Trophoblast cell (in vitro differentiated cells and primary cell): Measurements from ENCODE around the gene EIF4EBP3.

ENCODE experiments used
- DNase-seq, 2 donors: peaks; one replicate each; pipeline ENCODE4 v3.0.0-alpha.2; 2016
- H2AFZ ChIP-seq: 2 replicates; pipeline ENCODE4 v1.6.1; 2013; ENCODE audit warnings: low read length, moderate library complexity, mild to moderate bottlenecking; ENCODE audit not compliant: insufficient read depth, poor library complexity
- H2AK5ac ChIP-seq: 2 replicates; pipeline ENCODE4 v1.6.1; 2013; ENCODE audit warnings: mild to moderate bottlenecking, low read length
- H2BK120ac ChIP-seq: 2 replicates; pipeline ENCODE4 v1.6.1; 2013; ENCODE audit warnings: low read length, mild to moderate bottlenecking, moderate library complexity; ENCODE audit not compliant: insufficient read depth, poor library complexity
- H2BK12ac ChIP-seq: 2 replicates; pipeline ENCODE4 v1.6.1; 2013; ENCODE audit warnings: mild to moderate bottlenecking, low read length, moderate library complexity
- H2BK5ac ChIP-seq: 2 replicates; pipeline ENCODE4 v1.6.1; 2013; ENCODE audit warnings: low read length, low read depth, moderate library complexity, mild to moderate bottlenecking; ENCODE audit not compliant: poor library complexity
- H3K14ac ChIP-seq: 2 replicates; pipeline ENCODE4 v1.6.1; 2013; ENCODE audit warnings: mild to moderate bottlenecking, low read length
- H3K18ac ChIP-seq: 2 replicates; pipeline ENCODE4 v1.6.1; 2013; ENCODE audit warnings: mild to moderate bottlenecking, low read length
- H3K23ac ChIP-seq: 2 replicates; pipeline ENCODE4 v1.6.1; 2013; ENCODE audit warnings: low read length
- H3K27ac ChIP-seq: 2 replicates; pipeline ENCODE4 v1.5.1; 2013; ENCODE audit warnings: low read depth, mild to moderate bottlenecking, inconsistent platforms, low read length, moderate library complexity
- H3K27me3 ChIP-seq: 2 replicates; pipeline ENCODE4 v1.6.1; 2013; ENCODE audit warnings: inconsistent platforms, mild to moderate bottlenecking, low read length, moderate library complexity; ENCODE audit not compliant: insufficient read depth
- H3K36me3 ChIP-seq, 2 experiments: 1 replicate in 1 of 2; 2 replicates in 1 of 2; pipeline ENCODE4 v1.6.1; 2013; ENCODE audit warnings: low read length in 2 of 2, mild to moderate bottlenecking in 2 of 2, moderate library complexity in 1 of 2; ENCODE audit not compliant: insufficient read depth in 2 of 2, control insufficient read depth in 1 of 2
- H3K4ac ChIP-seq: 2 replicates; pipeline ENCODE4 v1.6.1; 2013; ENCODE audit warnings: low read depth, mild to moderate bottlenecking, low read length, moderate library complexity
- H3K4me1 ChIP-seq, 2 experiments: 1 replicate in 1 of 2; 2 replicates in 1 of 2; pipeline ENCODE4 v1.6.1; 2013; ENCODE audit warnings: low read length in 2 of 2, mild to moderate bottlenecking in 2 of 2, moderate library complexity in 1 of 2; ENCODE audit not compliant: insufficient read depth in 2 of 2, control insufficient read depth in 1 of 2
- H3K4me2 ChIP-seq: 2 replicates; pipeline ENCODE4 v1.6.1; 2013; ENCODE audit warnings: inconsistent platforms, mild to moderate bottlenecking, low read length, moderate library complexity
- H3K4me3 ChIP-seq: 2 replicates; pipeline ENCODE4 v1.5.1; 2013; ENCODE audit warnings: mild to moderate bottlenecking, low read depth, low read length, inconsistent platforms
- H3K79me1 ChIP-seq: one replicate; pipeline ENCODE4 v1.6.1; 2013; ENCODE audit warnings: low read length
- H3K79me2 ChIP-seq: 2 replicates; pipeline ENCODE4 v1.6.1; 2013; ENCODE audit warnings: low read length, mild to moderate bottlenecking; ENCODE audit not compliant: control insufficient read depth, insufficient read depth, poor library complexity
- H3K9ac ChIP-seq: 2 replicates; pipeline ENCODE4 v1.6.1; 2013; ENCODE audit warnings: mild to moderate bottlenecking, low read length
- H3K9me3 ChIP-seq: 2 replicates; pipeline ENCODE4 v1.6.1; 2013; ENCODE audit warnings: low read depth, mild to moderate bottlenecking, control low read depth, inconsistent platforms, low read length; ENCODE audit not compliant: insufficient read depth
- H4K12ac ChIP-seq: 2 replicates; pipeline ENCODE4 v1.6.1; 2013; ENCODE audit warnings: low read depth, mild to moderate bottlenecking, low read length, moderate library complexity
- H4K8ac ChIP-seq: 2 replicates; pipeline ENCODE4 v1.6.1; 2013; ENCODE audit warnings: low read depth, mild to moderate bottlenecking, low read length, moderate library complexity
- H4K91ac ChIP-seq: one replicate; pipeline ENCODE4 v1.6.1; 2013; ENCODE audit warnings: low read depth, mild to moderate bottlenecking, low read length, moderate library complexity
- WGBS: extraction: QIAGEN DNeasy Blood & Tissue Kit; methylation state at CpG from one replicate; pipeline ENCODE4 v1.1.7; 2013; ENCODE audit warnings: missing lambda C conversion rate; ENCODE audit not compliant: insufficient read length, insufficient coverage; ENCODE audit errors: extremely low coverage; 5-methylcytosine and 5-hydroxymethylcytosine counted together

The EIF4EBP3 gene

DNA sequence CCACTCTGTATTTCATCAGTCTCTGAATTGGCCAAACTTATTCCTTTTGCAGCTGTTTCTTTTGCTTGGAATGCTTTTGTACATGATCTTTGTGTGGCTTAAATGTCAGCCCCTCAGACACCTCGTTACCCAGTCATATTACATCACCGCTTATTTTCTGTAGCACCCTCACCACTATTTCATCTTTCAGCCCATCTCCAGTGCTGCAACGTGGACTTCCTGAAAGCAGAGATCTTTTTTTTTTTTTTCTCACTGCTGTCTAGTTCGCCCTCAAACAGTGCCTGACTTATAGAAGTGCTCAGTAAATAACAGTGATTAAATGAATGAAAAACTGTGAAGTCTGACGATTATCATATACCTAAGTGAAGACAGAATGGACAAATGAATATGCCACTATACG lies 9.0 kb downstream of the EIF4EBP3 start:
- H4K8ac ChIP-seq, result no peak overlapping the region
- no peak overlapping the region for H2BK120ac ChIP-seq
- no peak overlapping the region for H2AFZ ChIP-seq
- H3K4ac ChIP-seq, result peak overlapping the region; percentile 32
- H3K4me1 ChIP-seq, result peaks cover 4 to 9% of the 10 kb centered on the region in 2 experiments
- no peak overlapping the region for H3K4me3 ChIP-seq
- no peak overlapping the region for H3K27ac ChIP-seq
- H3K9ac ChIP-seq, result no peak overlapping the region
- no CpG with 5 or more reads among the region's 6 CpGs for WGBS
- no peak overlapping the region for H2AK5ac ChIP-seq
- peak overlapping the region; percentile 61 for H3K4me2 ChIP-seq
- no peak overlapping the region for H3K18ac ChIP-seq
- DNase-seq, result no peak
- H3K23ac ChIP-seq, result no peak overlapping the region
- no peak overlapping the region for H4K12ac ChIP-seq
- peaks cover 8% of the 10 kb centered on the region for H3K79me1 ChIP-seq
- no peak overlapping the region for H3K14ac ChIP-seq
- H3K27me3 ChIP-seq, result no peaks in the 10 kb centered on the region
- H3K36me3 ChIP-seq, result peaks cover 13% of the 10 kb centered on the region in 2 experiments
- H2BK5ac ChIP-seq, result no peak overlapping the region
- H4K91ac ChIP-seq, result no peak overlapping the region
- H3K79me2 ChIP-seq, result peaks cover 7% of the 10 kb centered on the region
- H2BK12ac ChIP-seq, result no peak overlapping the region
- H3K9me3 ChIP-seq, result no peaks in the 10 kb centered on the region

DNA sequence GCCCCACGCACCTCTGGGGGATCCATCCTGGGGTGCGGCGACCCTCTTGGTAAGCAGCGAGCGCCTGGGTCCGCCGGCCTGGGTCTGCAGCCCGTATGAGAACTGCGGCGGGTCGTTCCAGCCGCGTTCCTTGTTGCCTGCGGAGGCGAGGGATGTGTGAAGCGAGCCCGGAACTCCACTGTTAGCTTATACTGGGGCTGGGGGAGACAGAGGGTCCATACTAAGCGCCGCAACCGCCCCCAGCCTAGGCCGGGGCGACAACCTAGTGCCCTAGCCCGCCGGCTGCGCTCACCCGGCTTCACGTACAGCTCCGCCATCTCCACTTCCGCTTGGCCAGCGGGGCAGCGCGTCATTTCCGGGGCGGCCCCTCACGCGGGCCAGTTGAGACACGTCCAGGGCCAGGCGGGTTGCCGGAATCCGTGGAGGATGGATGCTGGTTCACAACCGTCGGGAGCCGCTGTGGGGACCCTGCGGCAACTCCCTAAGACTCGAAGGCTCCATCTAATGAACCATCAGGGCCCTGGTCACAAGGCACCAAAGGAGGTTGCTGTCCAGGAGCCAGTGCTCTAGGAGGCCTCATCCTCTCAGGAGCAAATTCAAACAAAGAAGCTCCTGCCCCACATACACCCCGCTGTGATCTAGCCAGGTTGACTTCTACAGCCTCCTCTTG lies 9.8 kb downstream of the EIF4EBP3 start, which contains the start of gene SRA1:
Gene SRA1, minus strand, starts transcription at position 338 of the 670 bp plus-strand sequence. Its CDS starts 21 bp downstream, at position 317.
- Histone ChIP-seq H3K23ac (no peak within 1 kb of the TSS), H2BK12ac (peak within 1 kb of the TSS; percentile 7), H3K14ac (peak within 1 kb of the TSS; percentile 94), H3K79me1 (peaks cover 8% of the 10 kb centered on the region), H4K91ac (peak within 1 kb of the TSS; percentile 87), H3K27me3 (no peaks in the 10 kb centered on the region), H3K4ac (peak within 1 kb of the TSS; percentile 81), H3K4me3 (peak within 1 kb of the TSS; percentile 85), H2AFZ (peak within 1 kb of the TSS; percentile 87), H3K27ac (peak within 1 kb of the TSS; percentile 40), H3K18ac (peak within 1 kb of the TSS; percentile 90), H3K9ac (peak within 1 kb of the TSS; percentile 92), H2BK120ac (peak within 1 kb of the TSS; percentile 46), H3K79me2 (peaks cover 7% of the 10 kb centered on the region), H2BK5ac (peak within 1 kb of the TSS; percentile 77), H4K8ac (peak within 1 kb of the TSS; percentile 97), H3K4me2 (peak within 1 kb of the TSS; percentile 61), H2AK5ac (peak within 1 kb of the TSS; percentile 87), H4K12ac (peak within 1 kb of the TSS; percentile 89), H3K9me3 (no peaks in the 10 kb centered on the region), H3K36me3 (peaks cover 8 to 13% of the 10 kb centered on the region in 2 experiments), H3K4me1 (peaks cover 4 to 9% of the 10 kb centered on the region in 2 experiments)
- WGBS, result no CpG with 5 or more reads among the region's 46 CpGs
- peak; percentile 95 for DNase-seq

DNA sequence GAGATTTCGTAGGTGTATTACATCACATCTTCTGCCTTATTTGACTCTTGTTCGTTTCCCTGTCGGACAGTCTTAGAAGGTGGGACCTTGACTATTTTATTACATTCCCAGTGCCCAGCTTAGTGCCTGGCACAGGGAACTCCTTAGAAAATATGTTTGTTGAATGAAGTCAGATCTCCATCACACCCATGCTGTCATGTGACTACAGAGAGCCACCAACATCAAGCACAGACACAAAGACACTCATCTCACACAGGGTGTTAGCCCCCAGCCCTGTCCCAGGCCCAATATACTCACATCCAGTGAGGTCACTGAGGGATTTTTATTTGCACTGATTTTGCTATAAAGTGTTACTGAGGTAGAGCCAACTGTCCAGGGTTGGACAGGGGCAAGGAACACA lies 10.5 kb downstream of the EIF4EBP3 start:
- Histone ChIP-seq H3K79me2 (peaks cover 7% of the 10 kb centered on the region), H3K27me3 (no peaks in the 10 kb centered on the region), H4K91ac (peak overlapping the region; percentile 87), H4K12ac (peak overlapping the region; percentile 86), H2BK5ac (peak overlapping the region; percentile 24), H3K23ac (no peak overlapping the region), H2BK120ac (no peak overlapping the region), H3K27ac (peak overlapping the region; percentile 30), H3K36me3 (peaks cover 8 to 13% of the 10 kb centered on the region in 2 experiments), H3K4ac (no peak overlapping the region), H3K18ac (no peak overlapping the region), H2BK12ac (peak overlapping the region; percentile 7), H2AK5ac (peak overlapping the region; percentile 25), H3K79me1 (peaks cover 8% of the 10 kb centered on the region), H2AFZ (no peak overlapping the region), H3K9ac (no peak overlapping the region), H3K9me3 (no peaks in the 10 kb centered on the region), H3K14ac (peak overlapping the region; percentile 63), H3K4me2 (no peak overlapping the region), H3K4me1 (peaks cover 4 to 9% of the 10 kb centered on the region in 2 experiments), H3K4me3 (no peak overlapping the region), H4K8ac (peak overlapping the region; percentile 87)
- DNase-seq, result no peak
- WGBS, result no CpG with 5 or more reads among the region's 3 CpGs

DNA sequence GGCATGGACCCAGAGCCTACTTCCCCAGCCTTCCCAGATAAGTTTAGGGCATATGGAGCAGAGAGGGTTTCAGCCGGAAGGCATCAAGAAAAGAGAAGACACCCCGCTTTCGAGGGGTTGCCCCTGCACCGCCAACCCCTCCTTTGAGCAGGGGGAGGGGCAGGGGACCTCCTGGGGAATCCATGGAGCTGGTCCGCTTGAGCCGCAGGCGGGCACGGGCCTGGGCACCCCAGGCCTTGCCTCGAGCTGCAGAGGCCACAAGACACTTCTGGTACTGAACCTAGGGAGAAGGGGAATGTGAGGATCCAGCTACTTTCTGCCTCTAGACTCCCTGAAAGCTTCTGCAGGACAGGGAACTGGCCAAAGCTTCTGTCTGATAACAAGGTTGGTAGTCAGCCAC lies 11.1 kb downstream of the EIF4EBP3 start:
- no peaks in the 10 kb centered on the region for H3K9me3 ChIP-seq
- no peak overlapping the region for H2BK12ac ChIP-seq
- H2BK120ac ChIP-seq, result no peak overlapping the region
- H3K79me1 ChIP-seq, result peaks cover 8% of the 10 kb centered on the region
- no peak overlapping the region for H3K18ac ChIP-seq
- peaks cover 7 to 12% of the 10 kb centered on the region in 2 experiments for H3K4me1 ChIP-seq
- no peak overlapping the region for H3K23ac ChIP-seq
- H4K8ac ChIP-seq, result no peak overlapping the region
- peak overlapping the region; percentile 12 for H2AK5ac ChIP-seq
- no peak for DNase-seq
- no peak overlapping the region for H3K27ac ChIP-seq
- H3K9ac ChIP-seq, result no peak overlapping the region
- H3K4me2 ChIP-seq, result no peak overlapping the region
- H2AFZ ChIP-seq, result no peak overlapping the region
- H3K4me3 ChIP-seq, result no peak overlapping the region
- no peak overlapping the region for H2BK5ac ChIP-seq
- peaks cover 7% of the 10 kb centered on the region for H3K79me2 ChIP-seq
- no peak overlapping the region for H3K14ac ChIP-seq
- no peak overlapping the region for H4K91ac ChIP-seq
- H4K12ac ChIP-seq, result no peak overlapping the region
- no CpG with 5 or more reads among the region's 9 CpGs for WGBS
- H3K36me3 ChIP-seq, result peaks cover 8 to 13% of the 10 kb centered on the region in 2 experiments
- no peak overlapping the region for H3K4ac ChIP-seq
- no peaks in the 10 kb centered on the region for H3K27me3 ChIP-seq
